Measurements from ENCODE around the gene ZDHHC5. TPM values are rescaled to one million over a fixed set of nuclear protein-coding genes. Genes with fewer than 3 reads are reported as not detected.

Gene ZDHHC5
- polyA plus RNA-seq, 3 donors = 50.0 to 51.5 (median 50.6) TPM

Other genes starting within 250 kb of the ZDHHC5 start
- gene SLC43A3, start 241.0 kb upstream of the ZDHHC5 start, polyA plus RNA-seq (ENCODE audit: insufficient read length in 3 of 3) = 10 to 100 TPM; 22.0 to 22.2 (median 22.0) TPM
- 1 to 10 TPM; 2.3 to 3.9 (median 2.4) TPM for gene RTN4RL2, start 207.6 kb upstream of the ZDHHC5 start, polyA plus RNA-seq (ENCODE audit: insufficient read length in 3 of 3)
- gene SLC43A1, start 152.4 kb upstream of the ZDHHC5 start, polyA plus RNA-seq (ENCODE audit: insufficient read length in 3 of 3) = 1 to 10 TPM; 4.5 to 7.1 (median 6.0) TPM
- 10 to 100 TPM; 32.0 to 40.3 (median 34.9) TPM for gene TIMM10, start 137.4 kb upstream of the ZDHHC5 start, polyA plus RNA-seq (ENCODE audit: insufficient read length in 3 of 3)
- gene SMTNL1, start 130.5 kb upstream of the ZDHHC5 start, polyA plus RNA-seq (ENCODE audit: insufficient read length in 3 of 3) = under 1 TPM; 0.28 to 0.59 (median 0.45) TPM
- gene UBE2L6, start 100.4 kb upstream of the ZDHHC5 start, polyA plus RNA-seq (ENCODE audit: insufficient read length in 3 of 3) = 10 to 100 TPM; 31.9 to 38.4 (median 35.8) TPM
- gene SERPING1, start 70.4 kb upstream of the ZDHHC5 start, polyA plus RNA-seq (ENCODE audit: insufficient read length in 3 of 3) = 100 to 1,000 TPM; 133 to 161 (median 138) TPM
- gene YPEL4, start 18.2 kb upstream of the ZDHHC5 start, polyA plus RNA-seq (ENCODE audit: insufficient read length in 3 of 3) = 1 to 10 TPM; 2.6 to 5.6 (median 3.1) TPM
- 10 to 100 TPM; 14.5 to 18.5 (median 16.8) TPM for gene CLP1, start 10.4 kb upstream of the ZDHHC5 start, polyA plus RNA-seq (ENCODE audit: insufficient read length in 3 of 3)
- gene MED19, start 44.1 kb downstream of the ZDHHC5 start, polyA plus RNA-seq (ENCODE audit: insufficient read length in 3 of 3) = 10 to 100 TPM; 19.5 to 24.1 (median 21.8) TPM
- 100 to 1,000 TPM; 111 to 116 (median 114) TPM for gene TMX2, start 44.5 kb downstream of the ZDHHC5 start, polyA plus RNA-seq (ENCODE audit: insufficient read length in 3 of 3)
- 100 to 1,000 TPM; 113 to 133 (median 117) TPM for gene SELENOH, start 73.4 kb downstream of the ZDHHC5 start, polyA plus RNA-seq (ENCODE audit: insufficient read length in 3 of 3)
- gene BTBD18, start 83.7 kb downstream of the ZDHHC5 start, polyA plus RNA-seq (ENCODE audit: insufficient read length in 3 of 3) = under 1 TPM; 0.13 to 0.25 (median 0.15) TPM
- 100 to 1,000 TPM; 189 to 245 (median 210) TPM for gene CTNND1, start 93.7 kb downstream of the ZDHHC5 start, polyA plus RNA-seq (ENCODE audit: insufficient read length in 3 of 3)

Data from renal cortex interstitium (tissue), 3 donors.